ENCODE measurements around the gene GPR3.

GPR3 gene

GRCh38 chr1:27361044-27361402, 31.4 kb upstream of the GPR3 start:
- H3K4me3 ChIP-seq (replicated peaks; ENCODE audit: low read depth, low read length), result no peak overlapping the region
- H3K27me3 ChIP-seq (replicated peaks; ENCODE audit: control insufficient read depth, insufficient read depth, low read length), result no peaks in the 10 kb centered on the region
- DNase-seq (ENCODE audit: extremely low read depth, insufficient read length), result no peak
- no peaks in the 10 kb centered on the region for H3K36me3 ChIP-seq (ENCODE audit: control insufficient read depth, insufficient read depth, low read length)
- no peak for TF ChIP-seq CTCF (IDR thresholded peaks at IDR 0.05; ENCODE audit: insufficient read depth, low read length, poor library complexity, severe bottlenecking)

GRCh38 chr1:27361553-27361952, 30.9 kb upstream of the GPR3 start:
- TF ChIP-seq CTCF (IDR thresholded peaks at IDR 0.05; ENCODE audit: insufficient read depth, low read length, poor library complexity, severe bottlenecking), result no peak
- Histone ChIP-seq H3K27me3 (replicated peaks; ENCODE audit: control insufficient read depth, insufficient read depth, low read length) (no peaks in the 10 kb centered on the region), H3K36me3 (ENCODE audit: control insufficient read depth, insufficient read depth, low read length) (no peaks in the 10 kb centered on the region), H3K4me3 (replicated peaks; ENCODE audit: low read depth, low read length) (no peak overlapping the region)
- DNase-seq (ENCODE audit: extremely low read depth, insufficient read length), result no peak

- DNase-seq (ENCODE audit: extremely low read depth, insufficient read length), result no peak
- Histone ChIP-seq H3K27me3 (replicated peaks; ENCODE audit: control insufficient read depth, insufficient read depth, low read length) (no peaks in the 10 kb centered on the region), H3K36me3 (ENCODE audit: control insufficient read depth, insufficient read depth, low read length) (no peaks in the 10 kb centered on the region), H3K4me3 (replicated peaks; ENCODE audit: low read depth, low read length) (no peak overlapping the region)
- TF ChIP-seq CTCF (IDR thresholded peaks at IDR 0.05; ENCODE audit: insufficient read depth, low read length, poor library complexity, severe bottlenecking), result no peak
These were observed 28.4 kb upstream of the GPR3 start for GRCh38 chr1:27363766-27364695.

- Histone ChIP-seq H3K4me3 (replicated peaks; ENCODE audit: low read depth, low read length) (no peak overlapping the region), H3K27me3 (replicated peaks; ENCODE audit: control insufficient read depth, insufficient read depth, low read length) (no peaks in the 10 kb centered on the region), H3K36me3 (ENCODE audit: control insufficient read depth, insufficient read depth, low read length) (no peaks in the 10 kb centered on the region)
- DNase-seq (ENCODE audit: extremely low read depth, insufficient read length), result no peak
- no peak for TF ChIP-seq CTCF (IDR thresholded peaks at IDR 0.05; ENCODE audit: insufficient read depth, low read length, poor library complexity, severe bottlenecking)
These were observed 27.6 kb upstream of the GPR3 start for GRCh38 chr1:27364696-27365371.

- TF ChIP-seq CTCF (IDR thresholded peaks at IDR 0.05; ENCODE audit: insufficient read depth, low read length, poor library complexity, severe bottlenecking), result no peak
- Histone ChIP-seq H3K27me3 (replicated peaks; ENCODE audit: control insufficient read depth, insufficient read depth, low read length) (no peaks in the 10 kb centered on the region), H3K4me3 (replicated peaks; ENCODE audit: low read depth, low read length) (peak overlapping the region; percentile 63), H3K36me3 (ENCODE audit: control insufficient read depth, insufficient read depth, low read length) (no peaks in the 10 kb centered on the region)
- DNase-seq (ENCODE audit: extremely low read depth, insufficient read length), result peak; percentile 86
These were observed 26.9 kb upstream of the GPR3 start for GRCh38 chr1:27365372-27366112.

Data from GM06990 (cell line).